ENCODE data around the gene HAPLN2.
"Not testable (repeated sequence)": the region's sequence is repeated elsewhere in the genome, so short reads cannot be mapped to it uniquely, and the experiment has no call there.

HAPLN2 gene

DNA sequence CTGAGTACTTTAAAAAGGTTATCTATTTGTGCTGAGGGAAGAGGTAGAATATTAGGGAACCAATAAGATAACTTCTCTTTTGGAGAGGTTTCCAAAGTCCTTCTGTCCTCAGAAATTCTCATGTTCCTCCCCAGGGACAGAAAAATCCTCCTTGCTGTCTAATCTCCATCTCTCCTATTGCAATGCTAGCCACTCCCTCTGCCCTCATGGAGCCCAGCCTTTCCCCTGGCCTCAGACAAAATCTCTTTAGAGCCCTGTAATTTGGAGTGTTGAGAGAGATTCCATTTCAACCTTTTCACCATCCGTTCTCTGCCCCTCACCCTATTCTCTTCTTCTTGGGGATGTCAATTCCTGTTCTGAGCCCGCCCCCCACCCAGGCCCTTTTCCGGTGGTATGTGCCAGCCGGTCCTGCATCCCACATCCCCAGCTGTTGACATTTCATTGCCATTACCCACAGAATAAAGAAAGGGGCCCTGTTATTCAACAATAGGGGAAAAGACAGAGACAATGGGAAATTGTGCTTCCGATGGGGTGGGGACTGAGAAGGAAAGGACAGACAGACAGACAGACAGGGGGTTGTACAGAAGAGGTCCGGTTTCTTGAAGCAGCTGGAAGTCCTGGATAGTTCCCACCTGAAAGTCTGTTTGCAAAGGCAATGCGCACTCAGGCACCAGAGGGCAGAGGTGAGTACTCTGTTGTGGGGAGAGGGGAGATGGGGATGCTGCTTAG is at the start of gene HAPLN2:
HAPLN2 (plus strand) TSS at position 563 of the 729 bp plus-strand sequence. CDS start 4,076 bp downstream, outside the sequence.
- DNase-seq (ENCODE audit: low spot score) = no peak

DNA sequence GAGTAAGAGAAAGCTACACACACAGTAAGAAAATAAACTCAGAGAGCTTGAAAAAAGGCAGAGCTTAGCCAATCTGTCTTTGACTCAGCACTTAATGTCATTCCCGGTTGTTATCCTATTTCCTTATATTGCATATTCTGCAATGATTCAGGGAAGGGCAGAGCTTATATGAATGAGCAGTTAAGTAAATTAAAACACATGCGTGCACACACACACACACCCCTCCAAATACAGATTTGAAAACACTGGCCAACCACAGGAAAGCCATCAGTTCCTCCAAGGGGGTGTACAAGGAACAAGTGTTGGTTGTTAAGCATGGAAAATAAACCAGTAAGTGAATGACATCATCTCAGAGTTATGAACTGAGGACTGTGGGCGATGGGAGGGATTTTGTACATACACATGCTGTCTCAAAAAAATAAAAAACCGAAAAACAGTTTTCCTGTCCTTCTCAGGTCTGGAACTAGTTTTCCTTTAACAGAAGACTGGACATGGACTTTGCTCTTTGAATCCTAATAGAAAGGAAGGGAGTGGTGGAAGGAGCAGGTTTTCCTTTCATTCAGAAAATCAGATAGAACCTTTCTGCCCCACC is 47.9 kb upstream of the HAPLN2 start:
- DNase-seq (ENCODE audit: low spot score) = peak; percentile 85

DNA sequence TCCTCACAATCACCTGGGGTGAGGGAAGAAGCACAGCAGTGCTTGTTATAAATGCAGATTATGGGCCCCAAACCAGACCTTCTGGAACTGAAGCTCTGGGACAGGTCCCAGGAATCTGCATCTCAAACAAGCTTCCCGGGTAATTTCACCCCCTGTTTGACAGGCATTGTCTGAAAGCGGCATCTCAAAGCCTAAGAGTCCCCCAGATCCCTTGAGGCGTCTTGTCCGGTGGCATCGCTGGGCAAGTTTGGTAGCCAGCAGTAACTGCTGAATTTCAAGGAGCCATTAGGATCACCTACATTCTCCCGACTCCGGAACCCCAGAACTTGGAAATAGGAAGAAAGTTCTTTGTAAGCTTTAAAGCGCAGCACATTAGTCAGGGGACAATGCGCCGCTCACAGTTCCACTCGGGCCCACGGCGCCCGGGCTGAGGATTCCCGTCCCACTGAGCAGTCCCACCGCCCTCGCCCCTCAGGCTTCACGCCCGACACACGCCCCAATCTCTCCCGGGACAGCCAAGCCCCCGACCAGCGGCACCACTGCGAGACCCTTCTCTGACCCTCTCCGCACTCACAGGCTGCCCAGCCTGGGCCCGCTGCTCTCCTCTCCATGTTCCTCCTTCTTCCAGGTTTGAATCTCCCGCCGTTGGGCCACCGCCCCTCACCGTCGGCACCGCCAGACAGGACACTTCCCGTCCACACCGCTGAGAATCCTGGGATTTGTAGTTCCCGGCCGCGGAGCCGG is 47.1 kb upstream of the HAPLN2 start, which contains the start of gene IQGAP3:
IQGAP3 (minus strand) TSS at position 647 of the 744 bp plus-strand sequence; CDS start at position 611, 36 bp downstream.
- DNase-seq (ENCODE audit: low spot score) = peak; percentile 96

DNA sequence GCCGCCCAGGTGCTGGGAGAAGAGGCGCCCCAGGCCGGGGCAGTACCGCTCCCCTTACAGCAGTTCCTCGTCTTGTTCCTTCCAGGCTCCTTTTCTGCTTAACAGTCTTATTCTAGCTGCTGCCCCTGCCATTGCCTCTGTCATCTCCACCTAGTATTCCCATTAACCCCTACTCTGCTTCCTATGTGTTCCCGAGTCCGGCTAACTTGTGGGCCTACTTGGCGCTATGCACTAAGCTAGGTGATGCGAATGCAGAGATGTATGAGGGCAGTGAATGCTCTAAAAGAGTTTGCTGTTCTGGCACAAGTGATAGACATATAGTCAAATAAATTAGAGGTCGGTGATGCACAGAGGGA is 46.6 kb upstream of the HAPLN2 start:
- DNase-seq (ENCODE audit: low spot score) = no peak

DNA sequence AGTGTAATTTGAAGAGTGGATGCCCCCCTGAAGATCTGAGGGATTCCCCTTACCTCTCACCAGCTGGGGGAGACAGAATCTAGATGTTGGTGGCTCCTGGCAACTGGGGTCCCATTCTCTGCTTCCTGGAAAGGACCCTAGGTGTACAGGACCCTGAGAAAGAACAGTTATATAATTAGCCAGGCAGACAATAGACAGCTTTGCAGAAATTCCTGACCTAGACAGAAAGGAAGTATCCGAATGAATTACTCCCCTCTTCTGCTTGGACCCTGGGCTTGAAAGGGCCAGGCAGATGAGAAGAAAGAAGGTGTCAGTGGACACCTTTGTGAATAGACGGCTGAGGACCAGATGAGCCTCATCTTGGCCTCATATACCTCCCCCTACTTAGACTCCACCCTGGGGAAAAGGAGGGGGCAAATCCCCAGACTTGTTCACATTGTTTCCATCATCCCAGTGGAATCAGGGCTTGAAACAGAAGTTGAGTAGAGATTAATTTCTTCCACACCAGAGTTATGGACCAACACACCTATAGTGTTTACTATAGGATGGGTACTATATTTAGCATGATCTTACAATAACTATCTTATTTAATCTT is 45.1 kb upstream of the HAPLN2 start:
- no peak for DNase-seq (ENCODE audit: low spot score)

DNA sequence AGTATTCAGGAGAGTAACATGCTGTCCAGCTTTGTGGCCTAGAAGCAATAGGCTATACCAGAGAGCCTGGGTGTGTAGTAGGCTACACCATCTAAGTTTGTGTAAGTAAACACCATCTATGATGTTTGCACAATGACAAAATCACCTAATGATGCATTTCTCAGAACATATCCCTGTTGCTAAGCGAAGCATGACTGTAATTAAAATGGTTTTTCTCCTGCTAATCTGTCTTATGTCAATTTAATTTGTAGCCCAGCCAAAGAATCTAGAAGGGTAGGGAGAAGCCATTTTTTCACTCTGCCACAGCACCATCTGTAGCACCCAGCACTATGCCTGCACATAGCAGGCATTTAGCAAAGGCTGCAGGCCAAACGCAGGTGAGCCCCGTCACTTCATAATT is 41.7 kb upstream of the HAPLN2 start:
- no peak for DNase-seq (ENCODE audit: low spot score)

DNA sequence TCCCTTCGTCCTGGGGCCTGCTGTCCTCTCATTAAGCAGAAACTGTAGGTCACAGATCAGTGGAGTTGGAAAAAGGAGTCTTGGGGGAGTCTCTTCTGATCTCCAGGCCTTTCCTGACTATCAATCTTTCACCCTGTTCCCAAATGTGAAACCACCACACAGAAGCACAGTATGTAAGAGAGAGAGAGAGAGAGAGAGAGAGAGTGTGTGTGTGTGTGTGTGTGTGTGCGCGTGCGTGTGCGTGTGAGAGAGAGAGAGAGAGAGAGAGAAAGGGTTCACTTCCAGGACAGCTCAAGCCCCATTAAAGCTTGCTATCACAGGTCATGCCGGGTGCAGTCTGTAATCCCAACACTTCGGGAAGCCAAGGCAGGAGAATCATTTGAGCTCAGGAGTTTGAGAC is 41.2 kb upstream of the HAPLN2 start:
- no peak for DNase-seq (ENCODE audit: low spot score)

DNA sequence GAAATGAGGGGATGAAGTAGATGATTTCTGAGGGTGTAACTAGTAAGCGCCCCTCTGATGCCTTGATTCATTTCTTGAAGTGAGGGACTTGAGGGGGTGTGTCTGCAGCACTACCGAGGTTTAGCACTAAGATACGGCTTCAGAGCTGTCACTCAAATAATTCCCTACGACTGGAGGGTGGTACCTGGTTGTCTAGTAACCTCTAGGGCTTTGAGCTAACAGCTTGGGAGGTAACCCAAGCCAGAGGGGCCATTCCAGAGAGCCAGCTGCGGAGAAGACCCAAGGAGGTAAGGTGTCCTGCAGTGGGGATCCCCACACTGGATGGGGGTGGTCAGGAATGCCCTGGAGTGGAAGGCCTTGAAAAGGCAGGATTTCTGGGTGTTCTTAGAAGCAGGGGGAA is 39.7 kb upstream of the HAPLN2 start, which contains the start of gene TTC24:
TTC24 (plus strand) TSS at position 252 of the 400 bp plus-strand sequence. CDS start 1,642 bp downstream, outside the sequence.
- no peak for DNase-seq (ENCODE audit: low spot score)

DNA sequence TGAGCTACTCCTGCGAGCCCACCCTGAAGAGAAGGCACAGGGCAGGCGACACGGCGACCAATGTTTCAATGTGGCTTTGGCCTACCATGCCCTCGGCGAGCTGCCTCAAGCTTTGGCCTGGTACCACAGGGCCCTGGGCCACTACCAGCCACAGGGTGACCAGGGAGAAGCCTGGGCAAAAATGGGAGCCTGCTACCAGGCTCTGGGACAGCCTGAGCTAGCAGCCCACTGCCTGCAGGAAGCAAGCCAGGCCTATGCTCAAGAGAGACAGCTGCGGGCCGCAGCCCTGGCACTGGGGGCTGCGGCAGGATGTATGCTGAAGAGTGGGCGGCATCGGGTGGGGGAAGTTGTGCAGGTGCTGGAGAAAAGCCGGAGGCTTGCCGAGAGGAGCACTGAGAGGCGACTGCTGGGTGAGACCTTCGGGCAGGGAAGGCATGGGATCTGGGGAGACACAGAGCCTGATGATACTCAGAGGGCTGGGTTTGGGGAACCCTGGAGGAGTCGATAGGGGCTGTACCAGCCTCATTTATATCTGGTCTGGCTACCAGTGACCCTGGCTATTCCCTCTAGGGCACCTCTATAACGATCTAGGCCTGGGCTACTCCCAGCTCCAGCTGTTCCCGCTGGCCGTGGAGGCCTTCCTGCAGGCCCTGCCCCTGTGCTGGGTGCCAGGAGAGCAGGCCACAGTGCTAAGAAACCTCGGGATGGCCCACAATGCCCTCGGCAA is 37.4 kb upstream of the HAPLN2 start:
- no peak for DNase-seq (ENCODE audit: low spot score)

DNA sequence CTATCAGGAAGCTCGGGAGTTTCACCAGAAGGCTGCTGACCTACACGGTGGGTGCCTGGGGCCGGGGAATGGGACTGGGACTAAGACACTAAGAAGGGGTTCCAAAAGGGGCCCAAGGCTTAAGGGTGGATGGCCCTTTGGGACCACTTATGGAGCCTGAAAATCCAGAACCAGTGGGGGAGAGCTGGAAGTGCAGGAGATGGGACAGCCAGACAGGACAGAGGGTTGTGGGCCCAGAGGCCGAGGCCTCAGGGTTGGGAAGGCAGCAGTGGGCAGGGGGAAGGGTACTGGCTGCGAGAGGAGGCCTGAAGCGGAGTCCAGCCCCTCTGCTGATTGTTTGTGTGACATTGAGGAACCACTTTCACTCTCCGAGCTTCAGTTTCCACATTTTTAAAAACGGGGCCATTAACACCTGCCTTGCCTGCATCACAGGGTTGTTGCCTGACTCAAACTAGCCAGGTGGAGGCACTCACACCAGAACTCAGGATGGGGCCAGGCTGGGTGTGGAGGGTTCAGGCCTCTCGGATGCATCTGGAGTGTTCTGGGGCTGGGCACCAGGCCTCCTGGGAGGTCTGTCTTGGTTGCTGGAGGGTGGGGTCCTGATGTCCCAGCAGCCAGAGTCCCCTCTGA is 36.7 kb upstream of the HAPLN2 start:
- no peak for DNase-seq (ENCODE audit: low spot score)

DNA sequence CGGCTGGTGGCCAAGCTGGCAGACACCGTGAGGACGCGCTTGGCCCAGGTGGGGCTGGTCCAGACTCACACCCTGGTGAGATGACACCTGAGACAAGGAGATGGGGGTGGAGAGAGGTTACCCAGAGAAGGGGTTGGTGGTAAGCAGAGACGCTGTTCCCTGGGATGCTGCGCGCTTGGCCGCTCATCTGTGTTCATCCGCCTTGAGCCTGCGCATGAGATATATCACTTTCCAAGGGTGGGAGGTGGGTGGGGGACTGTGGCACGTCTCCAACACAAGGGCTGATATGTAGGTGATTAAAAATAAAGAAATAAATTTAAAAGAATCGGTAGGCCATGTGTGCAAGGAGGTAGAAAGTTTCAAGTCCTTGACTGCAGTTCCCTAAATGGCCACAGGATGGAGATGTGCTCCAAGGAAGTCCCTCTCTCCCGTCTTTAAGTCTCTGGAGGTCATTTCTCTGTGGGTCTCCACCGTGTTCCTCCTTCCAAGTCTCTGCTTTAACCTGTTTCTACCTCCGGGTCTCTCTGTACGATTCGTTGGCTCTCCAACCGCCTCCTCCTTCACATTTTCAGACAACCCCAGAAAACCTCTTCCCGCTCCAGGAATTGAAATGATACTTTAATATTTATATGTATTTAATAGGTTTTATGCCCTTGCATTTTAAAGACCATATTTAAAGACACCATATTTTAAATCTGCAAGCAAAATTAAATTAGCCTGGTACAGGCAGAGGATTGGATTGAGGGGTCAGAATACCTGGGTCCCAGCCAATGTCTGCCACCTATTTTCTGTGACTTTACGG is 35.2 kb upstream of the HAPLN2 start:
- peak; percentile 87 for DNase-seq (ENCODE audit: low spot score)

DNA sequence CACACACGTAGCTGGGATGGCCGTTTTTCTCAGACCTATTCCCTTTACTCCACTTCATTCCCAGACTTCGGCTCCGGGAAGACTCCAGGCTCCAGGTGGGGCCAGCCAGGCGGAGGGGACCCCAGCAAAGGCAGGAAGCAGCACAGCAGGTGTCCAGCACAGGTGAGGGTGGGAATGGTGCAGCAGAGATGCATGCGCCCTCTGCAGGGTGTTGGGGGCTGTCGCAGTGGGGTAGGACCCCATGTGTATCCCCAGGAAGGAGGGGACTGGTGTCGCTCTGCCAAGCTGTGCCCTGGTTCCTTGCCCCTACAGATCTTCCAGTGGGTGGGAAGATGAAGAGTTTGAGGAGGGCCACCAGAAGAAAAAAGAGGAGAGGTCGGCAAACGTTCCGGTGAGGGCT is 34.4 kb upstream of the HAPLN2 start:
- no peak for DNase-seq (ENCODE audit: low spot score)

DNA sequence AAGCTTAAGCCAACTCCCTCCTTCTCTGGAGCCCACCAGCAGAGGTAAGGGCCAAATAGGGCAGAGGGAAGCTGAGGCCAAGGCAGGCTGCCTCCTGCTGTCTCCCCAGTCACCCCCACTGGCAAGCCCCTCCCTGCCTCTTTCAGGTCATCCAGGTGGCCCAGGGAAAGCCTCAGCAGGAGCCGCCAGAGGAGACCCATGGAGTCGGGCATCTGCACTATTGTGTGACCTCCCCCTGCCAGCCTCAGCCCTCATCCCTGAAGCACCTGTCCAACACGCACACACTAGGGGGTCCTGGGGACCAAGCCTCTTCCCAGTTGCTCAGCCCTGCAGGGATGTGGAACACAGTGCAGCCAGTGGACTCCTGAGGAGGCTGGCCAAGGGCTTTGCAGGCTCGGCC is 32.9 kb upstream of the HAPLN2 start:
- DNase-seq (ENCODE audit: low spot score) = no peak

DNA sequence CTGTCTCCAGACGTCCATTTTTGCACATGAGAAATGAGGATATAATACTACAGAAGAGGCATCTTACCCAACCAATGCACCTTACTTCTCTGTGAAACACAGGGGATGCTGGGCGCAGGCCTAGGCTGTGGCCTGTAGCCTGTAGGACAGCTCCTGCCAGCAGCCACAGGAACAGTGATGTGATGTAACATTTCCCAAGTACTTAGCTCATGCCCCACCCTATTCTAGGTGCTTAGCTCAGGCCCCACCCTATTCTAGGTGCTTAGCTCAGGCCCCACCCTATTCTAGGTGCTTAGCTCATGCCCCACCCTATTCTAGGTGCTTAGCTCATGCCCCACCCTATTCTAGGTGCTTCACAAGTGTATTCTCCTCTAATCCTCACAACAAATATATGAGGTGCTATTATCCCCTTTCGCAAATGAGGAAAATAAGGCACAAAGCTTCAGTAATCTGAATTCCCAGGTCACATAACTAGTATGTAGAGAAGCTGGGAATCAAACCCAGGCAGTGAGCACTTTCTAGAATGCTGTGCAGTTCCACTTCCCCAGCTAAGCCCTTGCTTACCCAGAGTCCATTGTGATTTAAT is 32.2 kb upstream of the HAPLN2 start:
- no peak for DNase-seq (ENCODE audit: low spot score)

DNA sequence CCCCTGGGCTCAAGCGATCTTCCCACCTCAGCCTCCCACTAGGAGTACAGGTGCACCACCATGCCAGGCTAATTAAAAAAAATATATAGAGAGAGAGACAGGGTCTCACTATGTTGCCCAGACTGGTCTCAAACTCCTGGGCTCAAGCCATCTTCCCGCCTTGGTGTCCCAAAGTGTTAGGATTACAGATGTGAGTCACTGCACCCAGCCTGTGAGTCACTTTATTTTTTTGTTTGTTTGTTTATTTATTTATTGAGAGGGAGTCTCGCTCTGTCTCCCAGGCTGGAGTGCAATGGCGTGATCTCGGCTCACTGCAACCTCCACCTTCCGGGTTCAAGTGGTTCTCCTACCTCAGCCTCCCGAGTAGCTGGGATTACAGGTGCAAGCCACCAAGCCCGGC is 31.3 kb upstream of the HAPLN2 start:
- not testable (repeated sequence) for DNase-seq (ENCODE audit: low spot score)

DNA sequence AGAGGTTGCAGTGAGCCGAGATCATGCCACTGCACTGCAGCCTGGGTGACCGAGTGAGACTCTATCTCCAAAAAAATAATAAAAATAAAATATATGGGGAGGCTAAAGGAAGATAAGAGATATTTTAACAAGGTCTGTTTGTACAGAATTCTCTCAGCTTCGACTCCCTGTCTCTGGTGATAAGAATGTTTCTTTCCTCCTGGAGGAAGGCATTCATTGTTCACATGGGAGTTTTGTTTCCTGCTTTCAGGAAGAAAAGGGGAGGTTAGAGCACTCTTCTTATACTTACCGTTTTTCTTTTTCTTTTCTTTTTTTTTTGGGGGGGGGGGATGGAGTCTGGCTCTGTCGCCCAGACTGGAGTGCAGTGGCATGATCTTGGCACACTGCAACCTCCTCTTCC is 29.7 kb upstream of the HAPLN2 start:
- no peak for DNase-seq (ENCODE audit: low spot score)

DNA sequence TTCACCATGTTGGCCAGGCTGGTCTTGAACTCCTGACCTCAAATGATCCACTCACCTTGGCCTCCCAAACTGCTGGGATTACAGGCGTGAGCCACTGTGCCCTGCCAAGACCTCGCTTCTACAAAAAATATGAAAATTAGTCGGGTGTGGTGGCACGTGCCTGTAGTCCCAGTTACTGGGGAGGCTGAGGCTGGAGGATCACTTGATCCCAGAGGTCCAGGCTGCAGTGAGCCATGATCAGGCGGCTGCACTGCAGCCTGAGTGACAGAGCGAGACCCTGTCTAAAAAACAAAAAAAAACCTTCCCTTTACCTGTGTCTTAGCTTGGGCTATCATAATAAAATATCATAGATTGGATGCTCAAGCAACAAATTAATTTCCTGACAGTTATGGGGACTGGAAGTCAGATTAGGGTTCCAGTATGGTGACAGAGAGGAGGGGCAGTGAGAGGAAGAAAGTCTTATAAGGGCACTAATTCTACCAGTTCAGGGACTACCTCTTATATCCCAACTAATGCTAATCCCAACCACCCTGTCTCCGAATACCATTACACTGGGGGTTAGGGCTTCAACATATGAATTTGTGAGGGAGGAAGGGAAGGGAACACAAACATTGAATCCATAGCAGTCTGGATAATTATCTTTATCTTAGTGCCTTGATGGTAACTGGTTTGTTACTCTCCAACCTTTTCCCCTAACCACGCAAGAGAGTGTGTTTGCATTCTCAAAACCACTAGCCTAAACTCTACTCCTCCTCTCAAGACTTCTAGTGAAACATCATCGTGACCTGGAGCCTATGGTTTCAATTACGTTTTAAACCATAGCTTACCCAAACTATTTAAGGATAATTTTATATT is 28.7 kb upstream of the HAPLN2 start:
- DNase-seq (ENCODE audit: low spot score) = no peak

DNA sequence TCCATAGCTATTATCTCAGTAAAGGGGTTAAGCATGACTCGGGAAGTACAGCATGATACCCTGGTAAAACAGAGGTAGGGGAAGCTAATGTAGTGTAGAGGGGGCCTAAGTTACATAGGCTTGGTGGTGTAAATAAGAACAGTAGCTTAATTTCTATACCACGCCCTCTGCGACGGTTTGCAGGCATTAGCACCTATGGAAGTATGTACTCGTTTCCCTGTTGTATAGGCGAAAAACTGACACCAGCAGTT is 28.1 kb upstream of the HAPLN2 start:
- no peak for DNase-seq (ENCODE audit: low spot score)

DNA sequence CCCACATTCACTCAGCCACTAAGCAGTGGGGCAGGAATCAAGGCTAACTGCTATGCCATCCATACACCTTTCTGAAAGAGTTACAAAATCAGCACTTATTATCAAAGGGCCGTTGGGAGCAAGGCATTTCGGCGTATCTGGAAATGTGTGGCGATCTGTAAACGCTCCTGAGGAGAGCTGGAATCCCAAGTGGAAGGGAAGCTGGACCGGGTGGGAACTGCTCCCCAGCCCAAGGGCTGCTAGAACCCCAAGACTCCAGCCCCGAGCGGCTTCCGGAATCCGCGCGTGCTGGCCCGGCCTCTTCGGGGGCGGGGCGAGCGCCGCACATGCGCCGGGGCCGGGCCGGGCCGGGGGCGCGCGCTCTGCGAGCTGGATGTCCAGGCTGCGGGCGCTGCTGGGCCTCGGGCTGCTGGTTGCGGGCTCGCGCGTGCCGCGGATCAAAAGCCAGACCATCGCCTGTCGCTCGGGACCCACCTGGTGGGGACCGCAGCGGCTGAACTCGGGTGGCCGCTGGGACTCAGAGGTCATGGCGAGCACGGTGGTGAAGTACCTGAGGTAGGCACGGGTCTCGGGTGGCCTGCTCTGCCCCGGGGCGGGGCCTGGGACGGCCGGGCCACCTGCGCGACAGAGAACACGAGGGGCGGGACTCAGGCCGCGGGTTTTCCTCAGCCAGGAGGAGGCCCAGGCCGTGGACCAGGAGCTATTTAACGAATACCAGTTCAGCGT is 27.6 kb upstream of the HAPLN2 start, which contains the start of gene NAXE:
NAXE (plus strand) TSS at position 345 of the 726 bp plus-strand sequence; CDS start at position 374, 29 bp downstream.
- DNase-seq (ENCODE audit: low spot score) = peak; percentile 96

Measured in GM03348 (cell line).